ENCODE data around the gene TMEM167A. TPM values are rescaled to one million over a fixed set of nuclear protein-coding genes. Genes with fewer than 3 reads are reported as not detected.

TMEM167A gene
- total RNA-seq, 1 experiment from 2014 or later = 139 TPM

GRCh38 chr5:83035373-83036100 is 41.7 kb downstream of the TMEM167A start:
- H3K36me3 Mint-ChIP-seq (ENCODE audit: insufficient read depth in 1 of 3, low read depth in 3 of 3) = no peaks in the 10 kb centered on the region
- TF ChIP-seq CTCF (conservative IDR thresholded peaks at IDR 0.05) = no peak
- peaks cover 20 to 27% of the 10 kb centered on the region in 2 experiments for H3K4me1 Mint-ChIP-seq
- H2BK15ac ChIP-seq (ENCODE audit: low read depth, low read length) = no peak overlapping the region
- H4K91ac ChIP-seq (ENCODE audit: insufficient read length, low read depth, low read length) = no peak overlapping the region
- no peak overlapping the region for H3K4me3 Mint-ChIP-seq
- no peak overlapping the region for H2BK20ac ChIP-seq (ENCODE audit: low read depth, low read length, poor library complexity, severe bottlenecking)
- H3K14ac ChIP-seq (ENCODE audit: insufficient read depth, low read length) = no peak overlapping the region
- no peak for DNase-seq
- H3K18ac ChIP-seq (ENCODE audit: insufficient read length, low read depth, low read length) = no peak overlapping the region
- H2AK5ac ChIP-seq (ENCODE audit: insufficient read length, low read length) = no peak overlapping the region
- H3K23me2 ChIP-seq (ENCODE audit: insufficient read length, low read depth, low read length, poor library complexity, severe bottlenecking) = no peaks in the 10 kb centered on the region
- H3K27me3 ChIP-seq (ENCODE audit: insufficient read depth, low read length) = no peaks in the 10 kb centered on the region
- H3K4ac ChIP-seq (ENCODE audit: low read depth, low read length) = no peak overlapping the region
- no peak overlapping the region for H3K9ac ChIP-seq (ENCODE audit: extremely low read depth, insufficient read length, low read length)
- no peak overlapping the region for H2AFZ ChIP-seq (ENCODE audit: low read length)
- no CpG with 5 or more reads among the region's 5 CpGs for WGBS (ENCODE audit: extremely low coverage, insufficient read length, low lambda C conversion rate)
- no peak overlapping the region for H4K8ac ChIP-seq (replicated peaks; ENCODE audit: insufficient read length, low read depth, low read length)
- H3K23ac ChIP-seq (ENCODE audit: insufficient read length, low read depth, low read length) = no peak overlapping the region
- no peak overlapping the region for H3K56ac ChIP-seq (ENCODE audit: insufficient read length, low read depth, low read length)
- no peak overlapping the region for H2BK12ac ChIP-seq (ENCODE audit: insufficient read length, low read depth, low read length)
- no peaks in the 10 kb centered on the region for H4K20me1 ChIP-seq (ENCODE audit: control insufficient read depth, insufficient read depth, insufficient read length)
- H3K4me2 ChIP-seq (ENCODE audit: insufficient read depth, insufficient read length, low read length) = no peak overlapping the region
- H3K79me1 ChIP-seq (ENCODE audit: insufficient read depth, low read depth, low read length, poor library complexity, severe bottlenecking) = no peaks in the 10 kb centered on the region
- H3K27ac ChIP-seq (ENCODE audit: insufficient read length, low read depth, low read length) = no peak overlapping the region
- peak overlapping the region in 2 of 3 experiments; percentile 64 to 84; a peak in 3 of 7 replicates for H3K27ac Mint-ChIP-seq
- no peak overlapping the region for H4K5ac ChIP-seq (ENCODE audit: insufficient read length, low read depth, low read length)
- no peaks in the 10 kb centered on the region for H3K9me3 Mint-ChIP-seq
- no peaks in the 10 kb centered on the region for H3K79me2 ChIP-seq (ENCODE audit: insufficient read depth, low read length)
- H2BK120ac ChIP-seq (ENCODE audit: low read depth, low read length, poor library complexity, severe bottlenecking) = no peak overlapping the region
- peaks cover 4% of the 10 kb centered on the region; the same call in 1 of the 2 replicates for H3K4me1 ChIP-seq (ENCODE audit: insufficient read depth, low read length)
- no peaks in the 10 kb centered on the region for H3K9me3 ChIP-seq (ENCODE audit: control insufficient read depth, low read depth, low read length)
- H3T11ph ChIP-seq (ENCODE audit: low read length) = no peak overlapping the region
- H2BK5ac ChIP-seq (ENCODE audit: insufficient read length, low read length) = no peak overlapping the region
- H3K27me3 Mint-ChIP-seq (ENCODE audit: low read depth) = no peaks in the 10 kb centered on the region
